ENCODE results near the gene NDC80. TPM values are rescaled to one million over a fixed set of nuclear protein-coding genes. Genes with fewer than 3 reads are reported as not detected.
"Not testable (repeated sequence)": the region's sequence is repeated elsewhere in the genome, so short reads cannot be mapped to it uniquely, and the experiment has no call there.

NDC80 gene
- total RNA-seq, 1 experiment from 2014 or later: 43.0 TPM

DNA sequence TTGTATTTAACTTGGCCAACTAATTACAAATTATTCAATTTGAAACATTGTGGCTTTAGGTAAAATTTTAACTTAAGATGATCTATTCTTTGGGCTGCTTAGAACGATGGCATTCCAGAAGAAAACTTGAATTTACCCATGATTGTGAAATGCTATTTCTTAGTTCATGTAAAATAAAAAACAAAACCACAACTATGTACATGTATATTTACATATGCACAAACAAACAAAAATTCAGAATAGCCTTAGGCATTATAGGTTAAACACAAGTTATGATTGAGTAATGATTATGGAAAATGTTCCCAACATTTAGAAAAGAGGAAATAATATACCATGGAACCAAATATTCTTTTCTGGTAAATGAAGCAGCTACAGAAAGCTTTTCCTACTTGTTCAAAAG lies 80.6 kb downstream of the NDC80 start:
- H3K27me3 ChIP-seq: no peaks in the 10 kb centered on the region
- H3K4me3 ChIP-seq: no peak overlapping the region
- no peak for DNase-seq
- H3K9me3 ChIP-seq: no peaks in the 10 kb centered on the region
- H3K36me3 ChIP-seq: no peaks in the 10 kb centered on the region

DNA sequence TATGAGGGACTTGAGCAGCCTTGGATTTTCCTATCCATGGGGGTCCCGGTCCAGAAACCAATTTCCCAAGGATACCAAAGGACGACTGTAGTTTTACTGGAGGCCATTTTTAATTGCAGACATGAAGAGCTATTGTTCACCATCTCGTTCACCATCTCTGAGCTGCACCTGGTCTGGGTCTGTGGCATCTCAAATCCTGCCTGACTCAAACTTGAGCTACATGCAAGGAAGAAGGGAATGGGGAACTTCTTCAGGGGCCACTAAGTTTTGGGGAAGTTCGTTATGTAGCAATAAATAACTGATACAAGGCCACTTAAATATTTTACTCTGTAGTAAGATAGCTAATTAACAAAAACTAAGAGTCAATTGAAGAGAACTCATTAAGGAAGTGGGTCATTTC lies 82.1 kb downstream of the NDC80 start:
- Histone ChIP-seq H3K4me3 (no peak overlapping the region), H3K36me3 (no peaks in the 10 kb centered on the region), H3K27me3 (no peaks in the 10 kb centered on the region), H3K9me3 (no peaks in the 10 kb centered on the region)
- no peak for DNase-seq

DNA sequence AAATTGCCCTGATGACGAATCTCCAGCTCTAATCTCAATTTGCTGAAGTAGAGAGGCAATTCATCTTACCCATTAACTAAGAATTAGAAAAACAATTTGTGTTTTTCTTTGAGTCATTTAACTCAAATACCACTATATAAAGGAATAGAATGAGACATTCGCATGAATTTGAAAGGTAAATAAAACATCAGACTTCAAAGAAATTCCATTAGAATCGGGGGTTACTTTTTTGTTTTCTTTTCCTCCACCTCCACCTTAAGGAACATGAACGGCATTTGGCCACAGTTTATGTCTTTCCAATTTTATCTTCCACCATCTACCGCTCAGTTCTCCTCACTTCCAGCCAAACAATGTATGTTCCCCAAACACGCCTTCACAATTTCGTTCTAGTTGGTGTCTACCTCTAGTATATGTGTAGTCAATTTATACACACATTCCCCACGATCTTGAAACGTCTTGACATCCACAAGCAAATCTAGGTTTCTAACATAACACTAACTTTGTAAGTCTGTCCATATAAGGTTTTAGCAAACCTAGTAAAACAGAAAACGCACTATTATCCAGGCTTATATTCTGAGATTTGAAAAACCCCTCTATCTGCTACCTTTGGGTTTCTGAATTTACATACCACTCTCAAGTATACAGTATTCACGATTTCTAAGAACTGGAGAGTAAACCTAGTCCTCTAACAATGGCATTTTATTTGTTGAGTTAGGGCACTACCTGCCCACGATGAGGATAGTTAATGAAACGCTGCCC lies 83.0 kb downstream of the NDC80 start:
- no peak for DNase-seq
- H3K27me3 ChIP-seq: no peaks in the 10 kb centered on the region
- no peaks in the 10 kb centered on the region for H3K9me3 ChIP-seq
- peak overlapping the region; percentile 91 for H3K4me3 ChIP-seq
- no peaks in the 10 kb centered on the region; the same call in 1 of the 2 replicates for H3K36me3 ChIP-seq

DNA sequence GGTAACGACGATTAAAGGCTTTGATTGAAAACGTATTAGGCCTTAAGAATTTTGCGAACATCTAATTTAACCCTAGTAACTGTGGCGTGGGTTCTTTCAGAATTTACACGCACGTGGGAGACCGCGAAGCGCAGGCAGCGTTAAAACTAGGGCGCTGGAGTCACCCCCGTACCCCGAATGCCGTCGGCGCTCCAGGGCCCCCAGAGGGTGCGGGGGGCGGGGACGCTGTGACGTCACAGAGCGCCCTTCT lies 83.5 kb downstream of the NDC80 start:
- H3K27me3 ChIP-seq: no peaks in the 10 kb centered on the region
- H3K9me3 ChIP-seq: no peaks in the 10 kb centered on the region
- peak overlapping the region; percentile 91 for H3K4me3 ChIP-seq
- no peaks in the 10 kb centered on the region; the same call in 1 of the 2 replicates for H3K36me3 ChIP-seq
- DNase-seq: no peak

DNA sequence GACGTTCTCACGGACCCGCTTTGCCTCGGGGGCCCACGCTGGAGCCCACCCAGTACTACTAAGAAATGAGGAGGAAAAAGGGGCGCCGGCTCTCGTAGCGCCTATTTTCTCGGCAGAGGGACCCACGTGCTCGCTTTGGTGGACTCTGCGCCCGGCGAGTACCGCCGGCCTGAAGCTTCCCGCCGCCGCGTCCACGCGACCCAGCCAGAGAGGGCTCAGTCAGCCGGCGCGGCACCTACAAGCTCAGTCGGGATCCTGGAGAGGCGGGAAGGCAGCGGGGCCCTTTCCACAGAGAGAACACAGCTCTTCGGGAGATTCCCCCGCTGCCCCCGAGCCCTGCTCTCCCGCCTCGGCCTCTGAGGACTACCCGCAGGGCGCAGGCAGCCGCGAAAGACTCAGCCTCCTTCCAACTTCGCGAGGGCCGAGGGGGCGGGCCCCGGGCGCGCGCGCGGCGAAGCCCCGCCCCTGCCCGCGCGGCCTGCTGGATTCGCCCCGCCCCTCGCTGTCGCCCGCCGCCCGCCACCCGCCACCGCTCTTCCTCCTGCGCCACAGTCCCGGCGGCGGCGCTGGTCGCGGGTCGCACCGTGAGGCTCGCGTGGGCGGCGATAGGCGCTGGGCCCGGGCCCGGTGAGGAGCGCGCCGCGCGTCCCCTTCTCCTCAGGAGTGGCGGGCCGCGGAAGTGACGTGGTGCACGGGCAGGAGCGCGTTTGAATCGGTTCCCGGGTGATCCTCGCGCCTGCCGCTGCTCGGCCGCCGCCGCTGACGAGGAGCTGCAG lies 84.0 kb downstream of the NDC80 start, which contains the start of gene SMCHD1:
SMCHD1 (plus strand) TSS at position 549 of the 776 bp plus-strand sequence. CDS start 350 bp downstream, outside the sequence.
- DNase-seq: peak; percentile 85
- no peaks in the 10 kb centered on the region; the same call in 1 of the 2 replicates for H3K36me3 ChIP-seq
- H3K27me3 ChIP-seq: no peaks in the 10 kb centered on the region
- H3K9me3 ChIP-seq: no peaks in the 10 kb centered on the region
- H3K4me3 ChIP-seq: peak within 1 kb of the TSS; percentile 91

DNA sequence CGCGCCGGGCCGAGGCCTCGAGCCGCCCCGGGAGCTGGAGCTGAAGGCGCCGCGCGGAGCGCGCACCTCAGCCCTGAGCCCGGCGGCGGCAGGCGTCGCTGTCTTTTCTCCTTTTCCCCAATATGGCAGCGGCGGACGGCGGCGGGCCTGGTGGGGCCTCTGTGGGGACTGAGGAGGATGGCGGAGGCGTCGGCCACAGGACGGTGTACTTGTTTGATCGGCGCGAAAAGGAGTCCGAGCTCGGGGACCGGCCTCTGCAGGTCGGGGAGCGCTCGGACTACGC lies 84.5 kb downstream of the NDC80 start:
- Histone ChIP-seq H3K9me3 (no peaks in the 10 kb centered on the region), H3K36me3 (peaks cover 1% of the 10 kb centered on the region; the same call in 1 of the 2 replicates), H3K4me3 (peak overlapping the region; percentile 91), H3K27me3 (no peaks in the 10 kb centered on the region)
- DNase-seq: no peak

- peak; percentile 21 for DNase-seq
- Histone ChIP-seq H3K4me3 (peak overlapping the region; percentile 91), H3K27me3 (no peaks in the 10 kb centered on the region), H3K9me3 (no peaks in the 10 kb centered on the region), H3K36me3 (peaks cover 3% of the 10 kb centered on the region; the same call in 1 of the 2 replicates)
These were observed 85.1 kb downstream of the NDC80 start for GRCh38 chr18:2656237-2656980.

DNA sequence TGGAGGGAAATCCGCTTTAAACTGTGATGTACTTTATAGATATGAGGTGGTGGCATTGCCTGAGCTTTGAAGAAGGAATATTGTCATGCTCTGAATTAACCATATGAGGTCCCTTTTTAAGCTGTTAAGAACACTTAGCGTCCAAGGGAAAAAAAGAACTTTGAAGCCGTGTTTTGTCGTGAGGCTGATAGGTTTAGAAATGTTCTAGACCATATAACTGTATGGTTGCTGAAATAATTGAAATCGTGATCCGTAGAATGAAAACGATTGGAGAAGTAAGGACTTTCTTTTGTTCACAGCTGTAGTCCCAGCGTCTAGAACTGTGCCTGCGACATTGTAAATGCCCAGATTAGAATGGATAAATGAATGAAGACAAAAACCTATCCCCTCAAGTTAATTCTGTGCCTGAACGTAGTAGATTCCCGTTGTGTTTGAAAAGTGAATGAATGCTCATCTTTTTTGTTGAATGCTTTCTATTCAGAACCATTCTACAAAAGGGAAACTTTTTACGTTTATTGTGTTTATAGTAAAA lies 85.7 kb downstream of the NDC80 start:
- H3K9me3 ChIP-seq: no peaks in the 10 kb centered on the region
- no peak for DNase-seq
- H3K27me3 ChIP-seq: no peaks in the 10 kb centered on the region
- peaks cover 3% of the 10 kb centered on the region; the same call in 1 of the 2 replicates for H3K36me3 ChIP-seq
- H3K4me3 ChIP-seq: peak overlapping the region; percentile 91

DNA sequence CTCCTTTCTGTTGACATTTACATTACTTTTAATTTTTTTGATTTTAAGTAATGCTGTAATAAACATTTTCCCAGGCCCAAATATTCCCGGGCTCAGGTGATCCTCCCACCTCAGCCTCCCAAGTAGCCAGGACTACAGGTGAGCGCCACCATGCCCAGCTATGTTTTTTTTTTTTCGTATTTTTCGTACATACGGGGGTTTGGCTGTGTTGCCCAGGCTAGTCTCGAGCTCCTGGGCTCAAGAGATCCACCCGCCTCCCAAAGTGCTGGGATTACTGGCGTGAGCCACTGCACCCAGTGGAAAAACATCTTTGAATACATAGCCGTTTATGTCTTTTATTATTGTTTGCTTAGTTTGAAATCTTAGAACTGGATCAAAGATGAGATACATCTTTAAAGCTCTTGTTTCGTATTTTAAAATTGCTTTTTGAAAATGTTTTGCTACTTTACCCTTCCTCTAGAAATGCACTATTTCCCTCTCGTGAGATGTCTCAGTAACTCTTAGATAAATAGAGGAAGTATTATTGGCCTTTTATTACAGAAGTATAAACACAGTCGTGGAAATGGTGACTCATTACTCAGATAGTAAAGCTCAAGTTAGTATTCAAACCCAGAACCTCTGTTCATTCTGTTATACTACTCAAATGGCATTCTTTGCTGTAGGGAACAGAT lies 86.6 kb downstream of the NDC80 start:
- Histone ChIP-seq H3K4me3 (peak overlapping the region; percentile 91), H3K27me3 (no peaks in the 10 kb centered on the region), H3K9me3 (no peaks in the 10 kb centered on the region), H3K36me3 (peaks cover 3% of the 10 kb centered on the region; the same call in 1 of the 2 replicates)
- peak; percentile 9 for DNase-seq

DNA sequence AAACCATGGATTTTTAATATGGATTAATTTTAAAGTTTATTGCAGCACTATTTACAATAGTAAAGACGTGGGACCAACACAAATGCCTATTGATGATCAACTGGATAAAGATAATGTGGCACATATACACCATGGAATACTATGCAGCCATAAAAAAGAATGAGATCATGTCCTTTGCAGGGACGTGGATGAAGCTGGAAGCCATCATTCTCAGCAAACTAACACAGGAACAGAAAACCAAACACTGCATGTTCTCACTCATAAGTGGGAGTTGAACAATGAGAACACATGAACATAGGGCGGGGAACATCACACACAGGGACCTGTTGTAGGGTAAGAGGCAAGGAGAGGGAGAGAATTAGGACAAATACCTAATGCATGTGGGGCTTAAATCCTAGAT lies 89.5 kb downstream of the NDC80 start:
- not testable (repeated sequence) for H3K4me3 ChIP-seq, H3K27me3 ChIP-seq, H3K9me3 ChIP-seq, H3K36me3 ChIP-seq, DNase-seq

GRCh38 chr18:2662288-2662687 lies 90.9 kb downstream of the NDC80 start:
- H3K27me3 ChIP-seq, H3K4me3 ChIP-seq, H3K9me3 ChIP-seq: not testable (repeated sequence)
- peak; percentile 5 for DNase-seq
- H3K36me3 ChIP-seq: peaks cover 17% of the 10 kb centered on the region

DNA sequence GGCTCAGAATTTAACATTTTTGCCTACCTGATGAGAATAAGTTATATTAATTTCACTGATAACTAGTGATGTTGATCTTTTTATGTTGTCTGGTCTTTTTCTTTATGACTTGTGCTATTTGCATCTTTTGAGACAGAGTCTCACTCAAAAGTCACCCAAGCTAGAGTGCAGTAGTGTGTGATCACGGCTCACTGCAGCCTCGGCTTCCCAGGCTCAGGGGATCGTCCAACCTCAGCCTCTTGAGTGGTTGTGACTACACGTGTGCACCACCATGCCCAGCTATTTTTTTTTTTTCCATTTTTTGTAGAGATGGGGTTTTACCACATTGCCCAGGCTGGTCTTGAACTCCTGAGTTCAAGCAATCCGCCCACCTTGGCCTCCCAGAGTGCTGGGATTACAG lies 91.6 kb downstream of the NDC80 start:
- H3K4me3 ChIP-seq: no peak overlapping the region
- H3K27me3 ChIP-seq: no peaks in the 10 kb centered on the region
- DNase-seq: no peak
- H3K36me3 ChIP-seq: peaks cover 24% of the 10 kb centered on the region
- no peaks in the 10 kb centered on the region for H3K9me3 ChIP-seq

Other genes starting within 250 kb of the NDC80 start
- gene METTL4, start 52 bp upstream of the NDC80 start, total RNA-seq (2014; rRNA removed; shearing (Covaris generic); ENCODE audit: low replicate concordance): 6.6 and 10.8 TPM in 2 replicates
- 16.2 and 19.0 TPM in 2 replicates for gene SMCHD1, start 84.2 kb downstream of the NDC80 start, total RNA-seq (2014; rRNA removed; shearing (Covaris generic); ENCODE audit: low replicate concordance)

All from MG63 (cell line).